ENCODE results near the gene CDCP1. TPM values are rescaled to one million over a fixed set of nuclear protein-coding genes. Genes with fewer than 3 reads are reported as not detected.

The CDCP1 gene
- total and polyA plus RNA-seq, 4 donors: 1.6 to 20.7 (median 4.2) TPM

DNA sequence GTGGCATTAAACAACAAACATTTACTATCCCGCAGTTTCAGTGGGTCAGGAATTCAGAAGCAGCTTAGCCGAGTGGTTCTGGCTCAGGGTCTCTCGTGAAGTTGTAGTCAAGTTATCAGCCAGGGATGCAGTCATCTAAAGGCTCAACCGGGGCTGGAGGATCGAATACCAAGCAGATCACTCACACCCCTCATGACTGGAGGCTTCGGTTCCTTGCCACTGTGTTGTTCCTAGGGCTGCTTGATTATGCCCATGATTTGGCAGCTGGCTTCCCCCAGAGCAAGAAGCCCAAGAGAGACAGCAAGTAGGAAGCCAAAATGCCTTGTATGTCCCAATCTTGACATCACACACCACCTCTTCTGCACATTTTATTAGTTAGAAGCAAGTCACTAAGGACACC lies 33.9 kb upstream of the CDCP1 start:
- 79 to 95% methylated on average over 6 of the region's 6 CpGs for WGBS, 2 donors

DNA sequence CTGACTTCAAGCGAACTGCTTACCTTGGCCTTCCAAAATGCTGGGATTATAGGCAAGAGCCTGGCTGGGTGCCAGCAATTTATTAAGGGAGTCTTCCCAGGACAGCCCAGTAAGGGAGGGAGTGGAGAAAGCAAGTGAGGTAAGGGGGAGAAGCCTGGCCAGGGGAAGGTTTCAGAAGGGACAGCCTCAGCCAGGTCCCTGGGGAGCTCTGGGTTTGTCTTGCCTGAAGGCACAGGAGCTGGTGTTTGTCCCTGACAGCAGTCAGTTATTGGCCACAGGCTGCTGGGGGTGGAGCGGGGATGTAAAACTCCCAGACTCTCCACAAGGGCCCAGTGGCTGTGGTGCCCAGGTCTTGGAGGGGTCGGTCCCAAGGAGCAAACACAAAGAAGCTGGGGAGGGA lies 33.0 kb upstream of the CDCP1 start:
- WGBS, 2 donors: 92 to 97% methylated on average over 3 of the region's 3 CpGs
- Histone ChIP-seq H3K27me3 (ENCODE audit: control insufficient read depth in 3 of 3, insufficient read depth in 3 of 3, low read length in 2 of 3) (no peaks in the 10 kb centered on the region), H3K36me3 (ENCODE audit: control insufficient read depth in 4 of 4, insufficient read depth in 4 of 4, low read length in 4 of 4) (no peaks in the 10 kb centered on the region), H3K9ac (ENCODE audit: insufficient read depth in 1 of 2, low read length in 2 of 2) (no peak overlapping the region), H3K4me1 (ENCODE audit: control insufficient read depth in 5 of 5, insufficient read depth in 5 of 5, low read length in 5 of 5) (peaks cover 0 to 4% (median 3%) of the 10 kb centered on the region in 5 donors), H3K27ac (ENCODE audit: low read depth in 1 of 2, low read length in 1 of 2) (no peak overlapping the region), H3K4me3 (no peak overlapping the region), H3K9me3 (ENCODE audit: control insufficient read depth in 4 of 4, insufficient read depth in 3 of 4, low read length in 3 of 4) (no peaks in the 10 kb centered on the region)
- DNase-seq (no peak), ATAC-seq (ENCODE audit: insufficient read depth, low FRiP score) (no peak)
- TF ChIP-seq, protein P1, sequence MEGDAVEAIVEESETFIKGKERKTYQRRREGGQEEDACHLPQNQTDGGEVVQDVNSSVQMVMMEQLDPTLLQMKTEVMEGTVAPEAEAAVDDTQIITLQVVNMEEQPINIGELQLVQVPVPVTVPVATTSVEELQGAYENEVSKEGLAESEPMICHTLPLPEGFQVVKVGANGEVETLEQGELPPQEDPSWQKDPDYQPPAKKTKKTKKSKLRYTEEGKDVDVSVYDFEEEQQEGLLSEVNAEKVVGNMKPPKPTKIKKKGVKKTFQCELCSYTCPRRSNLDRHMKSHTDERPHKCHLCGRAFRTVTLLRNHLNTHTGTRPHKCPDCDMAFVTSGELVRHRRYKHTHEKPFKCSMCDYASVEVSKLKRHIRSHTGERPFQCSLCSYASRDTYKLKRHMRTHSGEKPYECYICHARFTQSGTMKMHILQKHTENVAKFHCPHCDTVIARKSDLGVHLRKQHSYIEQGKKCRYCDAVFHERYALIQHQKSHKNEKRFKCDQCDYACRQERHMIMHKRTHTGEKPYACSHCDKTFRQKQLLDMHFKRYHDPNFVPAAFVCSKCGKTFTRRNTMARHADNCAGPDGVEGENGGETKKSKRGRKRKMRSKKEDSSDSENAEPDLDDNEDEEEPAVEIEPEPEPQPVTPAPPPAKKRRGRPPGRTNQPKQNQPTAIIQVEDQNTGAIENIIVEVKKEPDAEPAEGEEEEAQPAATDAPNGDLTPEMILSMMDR (IDR thresholded peaks at IDR 0.05; ENCODE audit: control extremely low read depth, extremely low read depth): no peak

More for the DNA sequence above, 33.9 kb upstream of the CDCP1 start:
- no peaks in the 10 kb centered on the region for H3K9me3 ChIP-seq (ENCODE audit: control insufficient read depth in 4 of 4, insufficient read depth in 3 of 4, low read length in 3 of 4)
- H3K4me3 ChIP-seq: no peak overlapping the region
- no peak overlapping the region for H3K27ac ChIP-seq (ENCODE audit: low read depth in 1 of 2, low read length in 1 of 2)
- TF ChIP-seq, protein P1 (IDR thresholded peaks at IDR 0.05; ENCODE audit: control extremely low read depth, extremely low read depth): no peak
- no peaks in the 10 kb centered on the region for H3K27me3 ChIP-seq (ENCODE audit: control insufficient read depth in 3 of 3, insufficient read depth in 3 of 3, low read length in 2 of 3)
- ATAC-seq (ENCODE audit: insufficient read depth, low FRiP score) (no peak), DNase-seq (no peak)
- H3K36me3 ChIP-seq (ENCODE audit: control insufficient read depth in 4 of 4, insufficient read depth in 4 of 4, low read length in 4 of 4): no peaks in the 10 kb centered on the region
- peaks cover 0 to 5% (median 4%) of the 10 kb centered on the region in 5 donors for H3K4me1 ChIP-seq (ENCODE audit: control insufficient read depth in 5 of 5, insufficient read depth in 5 of 5, low read length in 5 of 5)
- H3K9ac ChIP-seq (ENCODE audit: insufficient read depth in 1 of 2, low read length in 2 of 2): no peak overlapping the region

DNA sequence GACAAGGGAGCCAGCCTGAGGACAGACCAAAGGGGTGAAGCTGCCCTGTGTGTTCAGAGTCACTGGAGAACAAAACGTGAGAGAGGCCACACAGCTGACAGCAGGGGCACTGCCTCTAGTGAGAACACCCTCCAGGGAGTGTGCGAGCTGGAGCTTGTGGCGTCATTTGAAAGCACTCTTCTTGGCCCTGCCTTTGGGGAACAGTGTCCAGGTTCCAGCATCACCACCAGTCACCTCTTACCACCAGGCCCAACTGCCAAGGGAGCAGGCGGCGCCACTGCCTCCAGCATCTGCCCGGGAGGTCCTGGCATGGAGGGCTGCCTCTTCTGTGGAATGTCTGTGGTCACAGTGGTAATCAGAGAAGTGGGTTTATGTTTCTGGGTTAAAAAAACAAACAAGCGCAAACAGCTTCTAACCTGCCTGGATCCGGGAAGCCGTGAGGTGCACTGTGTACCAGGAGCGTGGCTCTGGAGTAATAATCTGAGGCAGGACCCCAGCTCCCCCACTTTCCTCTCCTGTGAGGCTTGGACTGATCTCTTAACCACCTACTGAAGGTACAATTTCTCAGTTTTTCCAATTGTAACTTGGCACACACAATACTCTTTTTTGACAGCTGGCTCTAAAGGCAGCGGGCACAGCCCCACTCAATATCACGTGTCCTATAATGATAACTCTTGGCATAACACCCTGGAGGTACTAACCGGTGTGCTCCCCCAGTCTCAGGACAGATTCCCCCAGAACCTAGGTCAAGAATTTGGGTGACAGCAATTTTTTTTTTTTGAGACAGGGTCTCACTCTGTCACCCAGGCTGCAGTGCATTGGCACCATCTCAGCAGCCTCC lies 32.2 kb upstream of the CDCP1 start:
- Histone ChIP-seq H3K4me1 (ENCODE audit: control insufficient read depth in 5 of 5, insufficient read depth in 5 of 5, low read length in 5 of 5) (peaks cover 0 to 4% (median 3%) of the 10 kb centered on the region in 5 donors), H3K4me3 (no peak overlapping the region), H3K27ac (ENCODE audit: low read depth in 1 of 2, low read length in 1 of 2) (no peak overlapping the region), H3K9me3 (ENCODE audit: control insufficient read depth in 4 of 4, insufficient read depth in 3 of 4, low read length in 3 of 4) (no peaks in the 10 kb centered on the region), H3K36me3 (ENCODE audit: control insufficient read depth in 4 of 4, insufficient read depth in 4 of 4, low read length in 4 of 4) (no peaks in the 10 kb centered on the region), H3K9ac (ENCODE audit: insufficient read depth in 1 of 2, low read length in 2 of 2) (no peak overlapping the region), H3K27me3 (ENCODE audit: control insufficient read depth in 3 of 3, insufficient read depth in 3 of 3, low read length in 2 of 3) (no peaks in the 10 kb centered on the region)
- DNase-seq (no peak), ATAC-seq (ENCODE audit: insufficient read depth, low FRiP score) (no peak)
- 75 to 87% methylated on average over 13 of the region's 13 CpGs for WGBS, 2 donors
- TF ChIP-seq, protein P1 (IDR thresholded peaks at IDR 0.05; ENCODE audit: control extremely low read depth, extremely low read depth): no peak

All from lung (tissue), 12 donors.